ENCODE data around the gene PTGES3L. TPM values are rescaled to one million over a fixed set of nuclear protein-coding genes. Genes with fewer than 3 reads are reported as not detected.
"Not testable (repeated sequence)": the region's sequence is repeated elsewhere in the genome, so short reads cannot be mapped to it uniquely, and the experiment has no call there.

The PTGES3L gene
- total RNA-seq, 1 experiment from 2014 or later = 0.74 TPM

DNA sequence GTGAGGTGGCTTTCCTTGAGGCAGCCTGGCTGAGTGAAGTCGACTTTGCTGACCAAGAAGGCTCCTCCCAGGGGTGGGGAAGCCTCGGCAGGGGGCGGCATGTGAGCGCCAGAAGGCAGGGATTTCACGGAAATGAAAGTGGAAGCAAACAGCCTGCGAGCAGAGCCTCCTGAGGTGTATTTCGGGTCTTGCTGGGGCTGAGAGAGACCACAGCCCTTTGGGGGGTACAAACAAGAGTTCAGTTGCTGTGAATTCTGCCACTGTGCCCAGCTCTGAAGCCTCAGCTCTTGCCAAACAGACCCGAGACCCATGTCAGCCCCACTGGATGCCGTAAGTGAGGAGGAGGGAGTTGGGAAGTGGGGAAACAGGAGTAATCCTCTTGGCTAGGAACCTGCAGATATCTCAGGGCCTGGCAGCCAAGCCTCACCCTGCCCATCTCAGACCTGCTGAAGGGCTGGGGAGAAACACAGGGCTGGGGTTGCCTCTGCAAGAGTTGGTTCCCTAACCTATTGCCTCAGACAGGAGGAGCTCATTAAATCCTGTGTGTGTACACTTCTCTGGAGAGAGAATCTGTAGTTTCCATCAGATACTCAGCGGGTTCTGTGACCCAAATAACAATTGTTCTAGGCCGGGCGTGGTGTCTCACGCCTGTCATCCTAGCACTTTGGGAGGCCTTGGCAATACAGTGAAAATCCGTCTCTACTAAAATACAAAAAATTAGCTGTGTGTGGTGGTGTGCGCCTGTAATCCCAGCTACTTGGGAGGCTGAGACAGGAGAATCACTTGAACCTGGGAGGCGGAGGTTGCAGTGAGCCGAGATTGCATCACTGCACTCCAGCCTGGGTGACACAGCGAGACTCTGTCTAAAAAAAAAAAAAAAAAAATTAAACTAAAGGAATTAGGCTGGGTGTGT, 27.0 kb upstream of the PTGES3L start, which contains the start of gene IFI35:
IFI35 (plus strand) TSS at position 146 of the 913 bp plus-strand sequence; CDS start at position 310, 164 bp downstream.
- peak; percentile 24; the same call in 1 of the 2 replicates for TF ChIP-seq TCF7L2 (IDR thresholded peaks at IDR 0.05; ENCODE audit: low read depth, low read length)
- peak; percentile 57 for TF ChIP-seq POLR2AphosphoS5 (IDR thresholded peaks at IDR 0.05; ENCODE audit: low read depth, low read length)
- TF ChIP-seq, protein P1, sequence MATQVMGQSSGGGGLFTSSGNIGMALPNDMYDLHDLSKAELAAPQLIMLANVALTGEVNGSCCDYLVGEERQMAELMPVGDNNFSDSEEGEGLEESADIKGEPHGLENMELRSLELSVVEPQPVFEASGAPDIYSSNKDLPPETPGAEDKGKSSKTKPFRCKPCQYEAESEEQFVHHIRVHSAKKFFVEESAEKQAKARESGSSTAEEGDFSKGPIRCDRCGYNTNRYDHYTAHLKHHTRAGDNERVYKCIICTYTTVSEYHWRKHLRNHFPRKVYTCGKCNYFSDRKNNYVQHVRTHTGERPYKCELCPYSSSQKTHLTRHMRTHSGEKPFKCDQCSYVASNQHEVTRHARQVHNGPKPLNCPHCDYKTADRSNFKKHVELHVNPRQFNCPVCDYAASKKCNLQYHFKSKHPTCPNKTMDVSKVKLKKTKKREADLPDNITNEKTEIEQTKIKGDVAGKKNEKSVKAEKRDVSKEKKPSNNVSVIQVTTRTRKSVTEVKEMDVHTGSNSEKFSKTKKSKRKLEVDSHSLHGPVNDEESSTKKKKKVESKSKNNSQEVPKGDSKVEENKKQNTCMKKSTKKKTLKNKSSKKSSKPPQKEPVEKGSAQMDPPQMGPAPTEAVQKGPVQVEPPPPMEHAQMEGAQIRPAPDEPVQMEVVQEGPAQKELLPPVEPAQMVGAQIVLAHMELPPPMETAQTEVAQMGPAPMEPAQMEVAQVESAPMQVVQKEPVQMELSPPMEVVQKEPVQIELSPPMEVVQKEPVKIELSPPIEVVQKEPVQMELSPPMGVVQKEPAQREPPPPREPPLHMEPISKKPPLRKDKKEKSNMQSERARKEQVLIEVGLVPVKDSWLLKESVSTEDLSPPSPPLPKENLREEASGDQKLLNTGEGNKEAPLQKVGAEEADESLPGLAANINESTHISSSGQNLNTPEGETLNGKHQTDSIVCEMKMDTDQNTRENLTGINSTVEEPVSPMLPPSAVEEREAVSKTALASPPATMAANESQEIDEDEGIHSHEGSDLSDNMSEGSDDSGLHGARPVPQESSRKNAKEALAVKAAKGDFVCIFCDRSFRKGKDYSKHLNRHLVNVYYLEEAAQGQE (IDR thresholded peaks at IDR 0.05; ENCODE audit: insufficient read depth in 1 of 2, low read depth in 2 of 2, low read length in 1 of 2) = no peak
- Histone ChIP-seq H3K27ac (ENCODE audit: low read length) (peak within 1 kb of the TSS; percentile 92), H3K36me3 (ENCODE audit: control insufficient read depth, insufficient read depth, low read length) (no peaks in the 10 kb centered on the region), H3K27me3 (ENCODE audit: control insufficient read depth, insufficient read depth, low read length) (no peaks in the 10 kb centered on the region), H3K4me1 (ENCODE audit: control insufficient read depth, insufficient read depth, low read length) (peaks cover 5% of the 10 kb centered on the region; the same call in 1 of the 2 replicates), H3K9me3 (ENCODE audit: control insufficient read depth, insufficient read depth, low read depth, low read length) (no peaks in the 10 kb centered on the region), H3K4me3 (ENCODE audit: low read depth in 2 of 2, low read length in 2 of 2) (peak within 1 kb of the TSS; percentile 64 to 92)
- CTCF ChIA-PET = no interaction called here
- in situ Hi-C loops (cut with HindIII; ENCODE audit: low pct_unique_long_range_greater_than_20kb, low sequenced_read_pairs) (no loop called here), intact Hi-C loops (cut with micrococcal nuclease; ENCODE audit: unreplicated experiment) (no loop called here)
- POLR2A ChIA-PET = interaction anchor here (1.0 kb wide), 1 partner anchor 9 kb away, joined by 3 read pairs; no protein-coding TSS in a partner anchor
- ATAC-seq (peak; percentile 85), DNase-seq (ENCODE audit: low read depth, low spot score) (no peak)
- no TSS peak for BruUV-seq (replicated peaks)

DNA sequence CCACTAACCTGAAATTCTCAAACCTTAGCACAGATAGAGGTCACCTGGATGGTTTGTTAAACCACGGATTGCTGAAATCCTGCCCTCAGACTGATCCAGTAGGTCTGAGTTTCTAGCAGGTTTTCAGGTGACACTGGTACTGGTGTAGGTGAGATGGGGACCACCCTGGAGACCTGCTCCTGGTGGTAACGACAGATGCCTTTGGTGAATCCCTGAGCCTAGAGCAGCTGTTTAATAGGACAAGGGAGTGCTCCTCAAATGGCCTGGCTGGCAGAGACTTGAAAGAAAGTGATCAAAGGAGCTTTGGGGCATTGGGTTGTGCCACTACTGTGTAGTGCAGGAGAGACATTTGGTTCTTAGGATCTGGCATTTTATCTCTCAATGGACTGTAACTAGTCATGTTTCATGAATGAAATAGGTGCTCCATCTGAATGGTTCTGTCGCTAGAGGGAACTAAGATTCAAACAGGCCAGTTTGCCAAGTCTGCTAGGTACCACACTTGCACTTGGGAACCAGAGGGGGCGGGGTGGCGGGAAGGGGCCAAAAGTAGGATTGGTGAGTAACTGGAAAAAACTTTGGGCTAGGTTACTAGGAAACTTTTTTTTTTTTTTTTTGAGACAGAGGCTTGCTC, 23.8 kb upstream of the PTGES3L start:
- TF ChIP-seq POLR2AphosphoS5 (IDR thresholded peaks at IDR 0.05; ENCODE audit: low read depth, low read length) = peak; percentile 73; the same call in 1 of the 2 replicates
- TF ChIP-seq TCF7L2 (IDR thresholded peaks at IDR 0.05; ENCODE audit: low read depth, low read length) = no peak
- TF ChIP-seq, protein P2, sequence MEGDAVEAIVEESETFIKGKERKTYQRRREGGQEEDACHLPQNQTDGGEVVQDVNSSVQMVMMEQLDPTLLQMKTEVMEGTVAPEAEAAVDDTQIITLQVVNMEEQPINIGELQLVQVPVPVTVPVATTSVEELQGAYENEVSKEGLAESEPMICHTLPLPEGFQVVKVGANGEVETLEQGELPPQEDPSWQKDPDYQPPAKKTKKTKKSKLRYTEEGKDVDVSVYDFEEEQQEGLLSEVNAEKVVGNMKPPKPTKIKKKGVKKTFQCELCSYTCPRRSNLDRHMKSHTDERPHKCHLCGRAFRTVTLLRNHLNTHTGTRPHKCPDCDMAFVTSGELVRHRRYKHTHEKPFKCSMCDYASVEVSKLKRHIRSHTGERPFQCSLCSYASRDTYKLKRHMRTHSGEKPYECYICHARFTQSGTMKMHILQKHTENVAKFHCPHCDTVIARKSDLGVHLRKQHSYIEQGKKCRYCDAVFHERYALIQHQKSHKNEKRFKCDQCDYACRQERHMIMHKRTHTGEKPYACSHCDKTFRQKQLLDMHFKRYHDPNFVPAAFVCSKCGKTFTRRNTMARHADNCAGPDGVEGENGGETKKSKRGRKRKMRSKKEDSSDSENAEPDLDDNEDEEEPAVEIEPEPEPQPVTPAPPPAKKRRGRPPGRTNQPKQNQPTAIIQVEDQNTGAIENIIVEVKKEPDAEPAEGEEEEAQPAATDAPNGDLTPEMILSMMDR (IDR thresholded peaks at IDR 0.05) = no peak
- TF ChIP-seq SIN3A (IDR thresholded peaks at IDR 0.05; ENCODE audit: borderline replicate concordance, insufficient read depth, low read depth, low read length) = no peak
- no peaks in the 10 kb centered on the region for H3K27me3 ChIP-seq (ENCODE audit: control insufficient read depth, insufficient read depth, low read length)
- H3K9me3 ChIP-seq (ENCODE audit: control insufficient read depth, insufficient read depth, low read depth, low read length) = no peaks in the 10 kb centered on the region
- no peak overlapping the region for H3K4me3 ChIP-seq (ENCODE audit: low read depth in 2 of 2, low read length in 2 of 2)
- no peak overlapping the region for H3K27ac ChIP-seq (ENCODE audit: low read length)
- ChIA-PET POLR2A (no interaction called here), CTCF (no interaction called here)
- intact Hi-C loops (cut with micrococcal nuclease; ENCODE audit: unreplicated experiment) (no loop called here), in situ Hi-C loops (cut with HindIII; ENCODE audit: low pct_unique_long_range_greater_than_20kb, low sequenced_read_pairs) (no loop called here)
- H3K4me1 ChIP-seq (ENCODE audit: control insufficient read depth, insufficient read depth, low read length) = peaks cover 12% of the 10 kb centered on the region
- ATAC-seq (peak; percentile 36), DNase-seq (ENCODE audit: low read depth, low spot score) (no peak)
- BruUV-seq (replicated peaks) = no TSS peak
- peaks cover 16% of the 10 kb centered on the region for H3K36me3 ChIP-seq (ENCODE audit: control insufficient read depth, insufficient read depth, low read length)

DNA sequence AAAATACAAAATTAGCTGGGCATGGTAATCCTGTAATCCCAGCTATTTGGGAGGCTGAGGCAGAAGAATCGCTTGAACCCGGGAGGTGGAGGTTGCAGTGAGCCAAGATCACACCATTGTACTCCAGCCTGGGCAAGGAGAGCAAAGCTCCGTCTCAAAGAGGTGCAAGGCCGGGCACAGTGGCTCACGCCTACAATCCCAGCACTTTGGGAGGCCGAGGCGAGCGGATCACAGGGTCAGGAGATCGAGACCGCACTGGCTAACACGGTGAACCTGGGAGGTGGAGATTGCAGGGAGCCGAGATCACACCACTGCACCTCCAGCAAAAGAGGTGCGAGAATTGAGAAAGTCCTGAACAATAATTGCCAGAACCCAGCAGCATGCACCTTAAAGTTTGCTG, 21.0 kb upstream of the PTGES3L start:
- POLR2A ChIA-PET = interaction anchor here (0.7 kb wide), 1 partner anchor 1158 kb away, joined by 5 read pairs; no protein-coding TSS in a partner anchor
- intact Hi-C loops (cut with micrococcal nuclease; ENCODE audit: unreplicated experiment); ATAC-seq; CTCF ChIA-PET; H3K27ac ChIP-seq (ENCODE audit: low read length); H3K9me3 ChIP-seq (ENCODE audit: control insufficient read depth, insufficient read depth, low read depth, low read length); in situ Hi-C loops (cut with HindIII; ENCODE audit: low pct_unique_long_range_greater_than_20kb, low sequenced_read_pairs); H3K27me3 ChIP-seq (ENCODE audit: control insufficient read depth, insufficient read depth, low read length); DNase-seq (ENCODE audit: low read depth, low spot score); H3K4me3 ChIP-seq (ENCODE audit: low read depth in 2 of 2, low read length in 2 of 2): not testable (repeated sequence)
- Histone ChIP-seq H3K36me3 (ENCODE audit: control insufficient read depth, insufficient read depth, low read length) (peaks cover 17% of the 10 kb centered on the region), H3K4me1 (ENCODE audit: control insufficient read depth, insufficient read depth, low read length) (peaks cover 19% of the 10 kb centered on the region)
- TSS peak; percentile 30 for BruUV-seq (replicated peaks)
